ENCODE measurements around the gene LRRC17. TPM values are rescaled to one million over a fixed set of nuclear protein-coding genes. Genes with fewer than 3 reads are reported as not detected.
A peak's percentile ranks its signal among the peaks of the same experiment; 100 is the strongest.
"Not testable (repeated sequence)": the region's sequence is repeated elsewhere in the genome, so short reads cannot be mapped to it uniquely, and the experiment has no call there.

Gene LRRC17
- total RNA-seq, 8 experiments from 2014 or later: 0.42 to 110 (median 1.7) TPM

GRCh38 chr7:102934701-102935100 lies 21.9 kb downstream of the LRRC17 start:
- Histone ChIP-seq H3K4me3 (no peak overlapping the region), H3K27ac (no peak overlapping the region), H3K4me1 (replicated peaks in 1 of 2) (peaks cover 14 to 15% of the 10 kb centered on the region in 2 donors)
- no peak for ATAC-seq (replicated peaks in 6 of 8)
- 0 to 90% (median 64%) methylated on average over 1 to 3 of the region's 3 CpGs; no CpG with 5 or more reads in 1 of the 10 experiments for WGBS, 10 experiments
- in situ Hi-C loops (cut with MboI; ENCODE audit: low pct_unique_long_range_greater_than_20kb in 2 of 9, low sequenced_read_pairs in 9 of 9, unreplicated experiment in 9 of 9): no loop called here

GRCh38 chr7:102935450-102936115 lies 22.8 kb downstream of the LRRC17 start:
- in situ Hi-C loops (cut with MboI; ENCODE audit: low pct_unique_long_range_greater_than_20kb in 2 of 9, low sequenced_read_pairs in 9 of 9, unreplicated experiment in 9 of 9): no loop called here
- peak in 1 of 8 experiments; percentile 12 for ATAC-seq (replicated peaks in 6 of 8)
- WGBS, 10 experiments: 0 to 74% (median 53%) methylated on average over 1 to 6 of the region's 6 CpGs; no CpG with 5 or more reads in 2 of the 10 experiments

GRCh38 chr7:102938679-102939078 lies 25.9 kb downstream of the LRRC17 start:
- in situ Hi-C loops (cut with MboI; ENCODE audit: low pct_unique_long_range_greater_than_20kb in 2 of 9, low sequenced_read_pairs in 9 of 9, unreplicated experiment in 9 of 9): no loop called here
- Histone ChIP-seq H3K4me3 (no peak overlapping the region), H3K4me1 (replicated peaks in 1 of 2) (peaks cover 9 to 11% of the 10 kb centered on the region in 2 donors), H3K27ac (no peak overlapping the region)
- WGBS, 10 experiments: 0 to 100% (median 48%) methylated on average over 1 of the region's 1 CpG; no CpG with 5 or more reads in 4 of the 10 experiments
- ATAC-seq (replicated peaks in 6 of 8): no peak

More at GRCh38 chr7:102935450-102936115, 22.8 kb downstream of the LRRC17 start:
- Histone ChIP-seq H3K4me1 (replicated peaks in 1 of 2) (peaks cover 14 to 15% of the 10 kb centered on the region in 2 donors), H3K27ac (no peak overlapping the region), H3K4me3 (no peak overlapping the region)

GRCh38 chr7:102942181-102942866 lies 29.5 kb downstream of the LRRC17 start:
- no peak for ATAC-seq (replicated peaks in 6 of 8)
- 41 to 93% (median 68%) methylated on average over 2 to 4 of the region's 4 CpGs for WGBS, 10 experiments
- Histone ChIP-seq H3K27ac (no peak overlapping the region), H3K4me1 (replicated peaks in 1 of 2) (no peaks in the 10 kb centered on the region), H3K4me3 (no peak overlapping the region)
- in situ Hi-C loops (cut with MboI; ENCODE audit: low pct_unique_long_range_greater_than_20kb in 2 of 9, low sequenced_read_pairs in 9 of 9, unreplicated experiment in 9 of 9): no loop called here

GRCh38 chr7:102942868-102943267 lies 30.1 kb downstream of the LRRC17 start:
- WGBS, 10 experiments: 25 to 100% (median 71%) methylated on average over 1 of the region's 1 CpG; no CpG with 5 or more reads in 2 of the 10 experiments
- Histone ChIP-seq H3K27ac (no peak overlapping the region), H3K4me3 (no peak overlapping the region), H3K4me1 (replicated peaks in 1 of 2) (no peaks in the 10 kb centered on the region)
- no peak for ATAC-seq (replicated peaks in 6 of 8)
- in situ Hi-C loops (cut with MboI; ENCODE audit: low pct_unique_long_range_greater_than_20kb in 2 of 9, low sequenced_read_pairs in 9 of 9, unreplicated experiment in 9 of 9): no loop called here

GRCh38 chr7:102943423-102944169 lies 30.8 kb downstream of the LRRC17 start:
- in situ Hi-C loops (cut with MboI; ENCODE audit: low pct_unique_long_range_greater_than_20kb in 2 of 9, low sequenced_read_pairs in 9 of 9, unreplicated experiment in 9 of 9): no loop called here
- no peak for ATAC-seq (replicated peaks in 6 of 8)
- H3K27ac ChIP-seq: no peak overlapping the region
- 0 to 90% (median 74%) methylated on average over 1 to 5 of the region's 5 CpGs for WGBS, 10 experiments
- H3K4me3 ChIP-seq: no peak overlapping the region
- H3K4me1 ChIP-seq (replicated peaks in 1 of 2): no peaks in the 10 kb centered on the region

- ATAC-seq (replicated peaks in 6 of 8): no peak
Measured at GRCh38 chr7:102944241-102944640, 31.4 kb downstream of the LRRC17 start.

GRCh38 chr7:102951839-102952238 lies 39.0 kb downstream of the LRRC17 start:
- in situ Hi-C loops (cut with MboI; ENCODE audit: low pct_unique_long_range_greater_than_20kb in 2 of 9, low sequenced_read_pairs in 9 of 9, unreplicated experiment in 9 of 9): no loop called here
- 72 to 100% (median 90%) methylated on average over 1 to 3 of the region's 3 CpGs for WGBS, 10 experiments
- ATAC-seq (replicated peaks in 6 of 8): no peak
- Histone ChIP-seq H3K4me1 (replicated peaks in 1 of 2) (no peaks in the 10 kb centered on the region), H3K27ac (no peak overlapping the region), H3K4me3 (no peak overlapping the region)

More at GRCh38 chr7:102944241-102944640, 31.4 kb downstream of the LRRC17 start:
- 80 to 100% (median 96%) methylated on average over 1 to 4 of the region's 4 CpGs; no CpG with 5 or more reads in 2 of the 10 experiments for WGBS, 10 experiments
- H3K27ac ChIP-seq: no peak overlapping the region
- in situ Hi-C loops (cut with MboI; ENCODE audit: low pct_unique_long_range_greater_than_20kb in 2 of 9, low sequenced_read_pairs in 9 of 9, unreplicated experiment in 9 of 9): no loop called here
- H3K4me3 ChIP-seq: no peak overlapping the region
- no peaks in the 10 kb centered on the region for H3K4me1 ChIP-seq (replicated peaks in 1 of 2)

- no peak for ATAC-seq (replicated peaks in 6 of 8)
- no peak overlapping the region for H3K27ac ChIP-seq
- in situ Hi-C loops (cut with MboI; ENCODE audit: low pct_unique_long_range_greater_than_20kb in 2 of 9, low sequenced_read_pairs in 9 of 9, unreplicated experiment in 9 of 9): no loop called here
- no peak overlapping the region for H3K4me3 ChIP-seq
- no peaks in the 10 kb centered on the region for H3K4me1 ChIP-seq (replicated peaks in 1 of 2)
Measured at GRCh38 chr7:102953406-102953805, 40.6 kb downstream of the LRRC17 start.

- WGBS, 10 experiments: 60 to 96% (median 82%) methylated on average over 1 to 4 of the region's 4 CpGs; no CpG with 5 or more reads in 2 of the 10 experiments
- H3K27ac ChIP-seq; in situ Hi-C loops (cut with MboI; ENCODE audit: low pct_unique_long_range_greater_than_20kb in 2 of 9, low sequenced_read_pairs in 9 of 9, unreplicated experiment in 9 of 9); H3K4me3 ChIP-seq; H3K4me1 ChIP-seq (replicated peaks in 1 of 2); ATAC-seq (replicated peaks in 6 of 8): not testable (repeated sequence)
Measured at GRCh38 chr7:102954359-102954758, 41.6 kb downstream of the LRRC17 start.

- WGBS, 10 experiments: 0 to 100% (median 80%) methylated on average over 1 of the region's 3 CpGs; no CpG with 5 or more reads in 5 of the 10 experiments
- H3K4me1 ChIP-seq (replicated peaks in 1 of 2); ATAC-seq (replicated peaks in 6 of 8); H3K4me3 ChIP-seq; in situ Hi-C loops (cut with MboI; ENCODE audit: low pct_unique_long_range_greater_than_20kb in 2 of 9, low sequenced_read_pairs in 9 of 9, unreplicated experiment in 9 of 9); H3K27ac ChIP-seq: not testable (repeated sequence)
Measured at GRCh38 chr7:102958004-102958403, 45.2 kb downstream of the LRRC17 start.

GRCh38 chr7:102961993-102962392 lies 49.2 kb downstream of the LRRC17 start:
- in situ Hi-C loops (cut with MboI; ENCODE audit: low pct_unique_long_range_greater_than_20kb in 2 of 9, low sequenced_read_pairs in 9 of 9, unreplicated experiment in 9 of 9); H3K4me1 ChIP-seq (replicated peaks in 1 of 2); ATAC-seq (replicated peaks in 6 of 8); H3K27ac ChIP-seq; H3K4me3 ChIP-seq: not testable (repeated sequence)
- no CpG with 5 or more reads among the region's 2 CpGs for WGBS, 10 experiments

- no peak overlapping the region for H3K27ac ChIP-seq
- 4 to 100% (median 75%) methylated on average over 1 to 2 of the region's 2 CpGs; no CpG with 5 or more reads in 2 of the 10 experiments for WGBS, 10 experiments
- in situ Hi-C loops (cut with MboI; ENCODE audit: low pct_unique_long_range_greater_than_20kb in 2 of 9, low sequenced_read_pairs in 9 of 9, unreplicated experiment in 9 of 9): no loop called here
- H3K4me1 ChIP-seq (replicated peaks in 1 of 2): no peaks in the 10 kb centered on the region
- ATAC-seq (replicated peaks in 6 of 8): no peak
- H3K4me3 ChIP-seq: no peak overlapping the region
Measured at GRCh38 chr7:102966465-102966864, 53.7 kb downstream of the LRRC17 start.
